NCI-H748 (cell line): Measurements from ENCODE around the gene CYB5RL.

Experiments
- DNase-seq: peaks from one replicate; lab custom pipeline; 2025; ENCODE audit not compliant: unreplicated experiment; lab: John Stamatoyannopoulos, UW

The CYB5RL gene

GRCh38 chr1:54161495-54162168 lies 38.2 kb downstream of the CYB5RL start:
- DNase-seq = no peak

GRCh38 chr1:54160351-54160750 lies 39.5 kb downstream of the CYB5RL start:
- no peak for DNase-seq

GRCh38 chr1:54159733-54160316 lies 40.0 kb downstream of the CYB5RL start:
- DNase-seq = no peak

GRCh38 chr1:54158071-54158470 lies 41.8 kb downstream of the CYB5RL start:
- no peak for DNase-seq

GRCh38 chr1:54157401-54157800 lies 42.4 kb downstream of the CYB5RL start:
- DNase-seq = no peak

GRCh38 chr1:54156986-54157385 lies 42.8 kb downstream of the CYB5RL start:
- no peak for DNase-seq

- DNase-seq = no peak
Measured at GRCh38 chr1:54156201-54156600, 43.6 kb downstream of the CYB5RL start.

GRCh38 chr1:54153535-54154439 lies 46.0 kb downstream of the CYB5RL start:
- DNase-seq = no peak

- DNase-seq = no peak
Measured at GRCh38 chr1:54152696-54153095, 47.1 kb downstream of the CYB5RL start, which contains the start of gene CDCP2. Gene CDCP2 (minus strand): TSS chr1:54153000. CDS start chr1:54152922, 78 bp downstream.

- DNase-seq = no peak
Measured at GRCh38 chr1:54151013-54151412, 48.8 kb downstream of the CYB5RL start.
